ENCODE results near the gene AHI1. TPM values are rescaled to one million over a fixed set of nuclear protein-coding genes. Genes with fewer than 3 reads are reported as not detected.

AHI1 gene
- total and polyA plus RNA-seq, 11 donors = 5.7 to 17.1 (median 10.3) TPM

- peaks cover 0 to 55% (median 11%) of the 10 kb centered on the region in 9 donors for H3K36me3 ChIP-seq
- intact Hi-C loops (cut with DNase I) = loop anchor here in 9 of 10 donors (2.0 to 10.0 kb wide), 4 partner anchors 276 to 281 kb away; no protein-coding TSS in a partner anchor
- no peak for TF ChIP-seq POLR2A (IDR thresholded peaks at IDR 0.05)
- TF ChIP-seq, protein P1, sequence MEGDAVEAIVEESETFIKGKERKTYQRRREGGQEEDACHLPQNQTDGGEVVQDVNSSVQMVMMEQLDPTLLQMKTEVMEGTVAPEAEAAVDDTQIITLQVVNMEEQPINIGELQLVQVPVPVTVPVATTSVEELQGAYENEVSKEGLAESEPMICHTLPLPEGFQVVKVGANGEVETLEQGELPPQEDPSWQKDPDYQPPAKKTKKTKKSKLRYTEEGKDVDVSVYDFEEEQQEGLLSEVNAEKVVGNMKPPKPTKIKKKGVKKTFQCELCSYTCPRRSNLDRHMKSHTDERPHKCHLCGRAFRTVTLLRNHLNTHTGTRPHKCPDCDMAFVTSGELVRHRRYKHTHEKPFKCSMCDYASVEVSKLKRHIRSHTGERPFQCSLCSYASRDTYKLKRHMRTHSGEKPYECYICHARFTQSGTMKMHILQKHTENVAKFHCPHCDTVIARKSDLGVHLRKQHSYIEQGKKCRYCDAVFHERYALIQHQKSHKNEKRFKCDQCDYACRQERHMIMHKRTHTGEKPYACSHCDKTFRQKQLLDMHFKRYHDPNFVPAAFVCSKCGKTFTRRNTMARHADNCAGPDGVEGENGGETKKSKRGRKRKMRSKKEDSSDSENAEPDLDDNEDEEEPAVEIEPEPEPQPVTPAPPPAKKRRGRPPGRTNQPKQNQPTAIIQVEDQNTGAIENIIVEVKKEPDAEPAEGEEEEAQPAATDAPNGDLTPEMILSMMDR (IDR thresholded peaks at IDR 0.05) = peak; percentile 42 to 66 (median 58)
- ATAC-seq (peak in 3 of 4 donors; percentile 32 to 68 (median 53)), DNase-seq (no peak)
- no peaks in the 10 kb centered on the region for H3K9me3 ChIP-seq
- H3K4me3 ChIP-seq = no peak overlapping the region
- H3K27ac ChIP-seq = no peak overlapping the region
- WGBS, 4 donors = 12 to 39% (median 24%) methylated on average over 2 of the region's 2 CpGs
- H3K4me1 ChIP-seq = no peaks in the 10 kb centered on the region
- H3K27me3 ChIP-seq = no peaks in the 10 kb centered on the region
Measured at GRCh38 chr6:135423649-135424128, 73.9 kb downstream of the AHI1 start.

DNA sequence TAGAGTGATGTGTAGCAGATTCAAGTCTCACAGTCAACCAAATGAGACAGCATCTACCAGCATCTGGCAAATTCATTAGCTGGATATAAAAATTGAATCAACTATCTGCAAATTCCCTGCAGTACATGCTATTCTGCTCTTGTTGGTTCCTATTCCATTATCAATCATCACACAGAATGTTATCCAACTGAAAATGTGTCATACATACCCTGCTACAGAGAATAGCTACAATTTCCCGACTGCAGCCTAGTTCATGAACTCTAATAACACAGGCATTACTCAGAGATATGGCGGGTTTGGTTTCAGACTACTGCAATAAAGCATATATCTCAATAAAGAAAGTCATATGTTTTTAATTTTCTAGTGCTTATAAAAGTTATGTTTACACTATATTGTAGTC lies 78.4 kb downstream of the AHI1 start:
- H3K4me1 ChIP-seq = no peaks in the 10 kb centered on the region
- no peak for ATAC-seq
- H3K36me3 ChIP-seq = peaks cover 0 to 28% (median 0%) of the 10 kb centered on the region in 9 donors
- DNase-seq = no peak
- no peaks in the 10 kb centered on the region for H3K9me3 ChIP-seq
- H3K4me3 ChIP-seq = no peak overlapping the region
- intact Hi-C loops (cut with DNase I) = loop anchor here in 1 of 10 donors (5.0 kb wide), 1 partner anchor 272 kb away; no protein-coding TSS in a partner anchor
- no peaks in the 10 kb centered on the region for H3K27me3 ChIP-seq
- 89 to 98% (median 91%) methylated on average over 2 of the region's 2 CpGs for WGBS, 4 donors
- TF ChIP-seq, protein P1 (IDR thresholded peaks at IDR 0.05) = no peak
- TF ChIP-seq POLR2A (IDR thresholded peaks at IDR 0.05) = no peak
- no peak overlapping the region for H3K27ac ChIP-seq

DNA sequence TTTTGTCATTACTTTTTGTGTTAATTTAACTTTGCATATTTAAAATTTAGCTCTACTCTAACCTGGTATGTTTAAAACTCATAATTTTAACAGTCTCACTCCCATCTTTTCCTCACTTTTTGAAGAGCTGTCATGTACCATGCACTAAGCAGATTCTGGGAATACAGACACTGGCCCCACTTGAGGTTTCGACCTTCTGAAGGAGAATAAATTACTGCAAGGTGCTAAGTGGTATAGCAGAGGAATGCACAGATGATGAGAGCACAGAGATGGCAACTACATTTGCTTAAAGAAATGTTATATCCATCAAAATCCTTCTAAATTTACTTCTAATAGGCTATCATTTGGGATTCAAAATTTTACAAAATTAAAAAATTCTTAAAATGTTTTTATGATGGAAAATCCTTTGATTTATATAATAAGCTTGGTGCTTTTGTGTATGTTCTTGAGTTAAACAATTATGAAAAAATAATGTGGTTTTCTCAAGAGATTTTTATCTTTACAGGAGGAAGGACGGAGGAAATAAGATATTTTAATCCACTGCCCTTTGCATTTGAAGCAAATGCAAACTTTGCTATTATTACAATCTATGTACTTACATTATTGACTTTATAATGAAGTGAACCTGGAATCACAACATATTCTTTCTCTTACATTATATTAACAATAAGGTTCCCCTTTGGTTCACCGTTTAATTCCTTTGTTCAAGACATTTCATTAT lies 79.3 kb downstream of the AHI1 start:
- H3K4me3 ChIP-seq = no peak overlapping the region
- TF ChIP-seq, protein P1 (IDR thresholded peaks at IDR 0.05) = no peak
- no peak for TF ChIP-seq POLR2A (IDR thresholded peaks at IDR 0.05)
- peaks cover 0 to 28% (median 0%) of the 10 kb centered on the region in 9 donors for H3K36me3 ChIP-seq
- no peaks in the 10 kb centered on the region for H3K4me1 ChIP-seq
- no peaks in the 10 kb centered on the region for H3K27me3 ChIP-seq
- DNase-seq = no peak
- WGBS, 4 donors = 87 to 91% (median 90%) methylated on average over 3 of the region's 3 CpGs
- no peak for ATAC-seq
- intact Hi-C loops (cut with DNase I) = loop anchor here in 1 of 10 donors (5.0 kb wide), 1 partner anchor 271 kb away; no protein-coding TSS in a partner anchor
- H3K27ac ChIP-seq = no peak overlapping the region
- no peaks in the 10 kb centered on the region for H3K9me3 ChIP-seq

GRCh38 chr6:135412761-135413160 lies 84.8 kb downstream of the AHI1 start:
- intact Hi-C loops (cut with DNase I) = no loop called here
- Histone ChIP-seq H3K27ac (no peak overlapping the region), H3K4me1 (no peaks in the 10 kb centered on the region), H3K27me3 (no peaks in the 10 kb centered on the region), H3K9me3 (no peaks in the 10 kb centered on the region), H3K4me3 (no peak overlapping the region), H3K36me3 (peaks cover 0 to 44% (median 17%) of the 10 kb centered on the region in 9 donors)
- WGBS, 4 donors = 87 to 95% (median 93%) methylated on average over 1 of the region's 1 CpG
- ATAC-seq = no peak
- DNase-seq = no peak
- TF ChIP-seq, protein P1 (IDR thresholded peaks at IDR 0.05) = no peak
- no peak for TF ChIP-seq POLR2A (IDR thresholded peaks at IDR 0.05)

All from heart left ventricle (tissue), 16 donors.